Fibroblast of lung (primary cell): Measurements from ENCODE around the gene RASA1. TPM values are rescaled to one million over a fixed set of nuclear protein-coding genes. Genes with fewer than 3 reads are reported as not detected.

Experiments used
- DNase-seq, 2 donors: peaks; one replicate each; pipeline versions ENCODE4 v3.0.0 to v3.0.0-alpha.2; 2010; ENCODE audit warnings: low read depth in 2 of 2
- H2AFZ ChIP-seq: 2 replicates; pipeline ENCODE4 v1.5.1; 2012; ENCODE audit warnings: low read length, control low read depth, inconsistent platforms
- H3K27ac ChIP-seq: 2 replicates; pipeline ENCODE4 v1.5.1; 2011; ENCODE audit warnings: low read length, control low read depth; ENCODE audit not compliant: insufficient read depth
- H3K27me3 ChIP-seq: 2 replicates; pipeline ENCODE4 v1.5.1; 2011; ENCODE audit warnings: mild to moderate bottlenecking, low read length; ENCODE audit not compliant: control insufficient read depth, insufficient read depth
- H3K36me3 ChIP-seq: 2 replicates; pipeline ENCODE4 v1.5.1; 2011; ENCODE audit warnings: low read length; ENCODE audit not compliant: control insufficient read depth, insufficient read depth
- H3K4me1 ChIP-seq: 2 replicates; pipeline ENCODE4 v1.5.1; 2011; ENCODE audit warnings: low read length; ENCODE audit not compliant: control insufficient read depth, insufficient read depth; ENCODE audit errors: extremely low read depth
- H3K4me2 ChIP-seq: 2 replicates; pipeline ENCODE4 v1.5.1; 2011; ENCODE audit warnings: low read length, control low read depth; ENCODE audit not compliant: insufficient read depth; ENCODE audit errors: extremely low read depth
- H3K4me3 ChIP-seq, 4 experiments: fragments of 200-600 bp in 1 of 4; sonication (generic) in 1 of 4; replicated peaks in 1 of 4; 2 replicates each; pipeline ENCODE4 v1.5.1; 2011 to 2016; ENCODE audit warnings: low read length in 4 of 4, low read depth in 3 of 4, mild to moderate bottlenecking in 3 of 4, control low read depth in 2 of 4, inconsistent platforms in 1 of 4, mixed read lengths in 1 of 4; ENCODE audit not compliant: insufficient read depth in 1 of 4; ENCODE audit errors: control extremely low read depth in 1 of 4
- H3K79me2 ChIP-seq: 2 replicates; pipeline ENCODE4 v1.5.1; 2012; ENCODE audit warnings: mild to moderate bottlenecking, low read length, inconsistent platforms; ENCODE audit not compliant: control insufficient read depth, insufficient read depth
- H3K9ac ChIP-seq: 2 replicates; pipeline ENCODE4 v1.5.1; 2011; ENCODE audit warnings: mild to moderate bottlenecking, low read length, control low read depth; ENCODE audit not compliant: insufficient read depth
- H3K9me3 ChIP-seq: 2 replicates; pipeline ENCODE4 v1.5.1; 2012; ENCODE audit warnings: low read depth, low read length; ENCODE audit not compliant: control insufficient read depth, insufficient read depth
- H4K20me1 ChIP-seq: 2 replicates; pipeline ENCODE4 v1.5.1; 2011; ENCODE audit warnings: low read length; ENCODE audit not compliant: control insufficient read depth, insufficient read depth; ENCODE audit errors: extremely low read depth
- EZH2 ChIP-seq: IDR thresholded peaks from 2 replicates; pipeline ENCODE4 v1.5.1; 2012; ENCODE audit warnings: low read length, control low read depth, mild to moderate bottlenecking; ENCODE audit errors: missing control alignments
- polyA plus RNA-seq, 2 donors: library from polyadenylated mRNA; depleted of rRNA in 1 of 2; stranded (reverse) in 1 of 2; unstranded in 1 of 2; fragments of >200 nt; gene quantifications; 2 replicates each; pipeline ENCODE4 v1.2.1, GENCODE V29; 2011 to 2012; ENCODE audit warnings: missing spikeins in 1 of 2
- total RNA-seq: library from RNA; depleted of rRNA; stranded (reverse); fragments of >200 nt; gene quantifications from 2 replicates; pipeline ENCODE4 v1.2.1, GENCODE V29; 2014
- TF ChIP-seq, protein P1 (sequence below), 2 donors: IDR thresholded peaks in 1 of 2; conservative IDR thresholded peaks in 1 of 2; 1 replicate in 1 of 2; 2 replicates in 1 of 2; pipeline ENCODE4 v1.5.1; 2011 to 2012; ENCODE audit warnings: low read length in 2 of 2, control low read depth in 1 of 2, inconsistent platforms in 1 of 2, low read depth in 1 of 2, mild to moderate bottlenecking in 1 of 2

Gene RASA1
- total and polyA plus RNA-seq, 2 donors (not counting 1 experiment from before 2014, with no cell fraction given), result 45.8 to 66.6 TPM

DNA sequence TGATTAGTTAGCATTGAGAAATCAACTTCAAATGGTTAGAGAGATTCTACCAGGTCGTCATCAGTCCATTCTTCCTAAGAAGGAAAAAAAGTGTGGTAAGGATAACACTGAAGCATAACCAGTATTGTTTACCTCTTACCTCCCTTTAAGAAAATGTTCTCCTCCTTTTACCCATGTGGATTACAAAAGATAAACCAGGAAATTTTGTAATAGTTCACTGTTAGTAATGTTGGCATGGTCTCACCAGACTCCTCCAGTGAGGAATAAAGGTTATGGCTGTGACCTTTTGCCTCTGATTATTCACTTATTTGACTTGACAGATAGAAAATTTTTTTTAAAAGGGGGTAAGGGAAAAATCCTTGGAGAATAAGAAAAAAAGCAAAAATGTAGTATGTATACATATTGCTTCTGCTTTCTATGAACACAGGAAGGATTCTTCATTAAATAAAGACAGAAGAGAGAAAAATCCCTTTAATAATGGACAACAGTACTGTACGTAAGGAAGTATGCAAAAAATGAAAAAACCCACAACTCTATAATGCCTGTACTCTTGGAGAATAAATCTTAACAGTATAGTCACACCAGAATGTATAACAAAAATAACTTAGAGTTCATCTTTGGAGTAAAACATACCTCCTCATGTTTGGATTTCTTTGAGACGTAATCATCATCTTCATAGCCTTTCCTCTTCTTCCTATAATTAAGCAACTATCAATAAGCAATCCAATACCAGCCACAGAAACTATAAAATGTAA lies 126.9 kb downstream of the RASA1 start:
- Histone ChIP-seq H3K27me3 (no peaks in the 10 kb centered on the region), H3K9ac (no peak overlapping the region), H2AFZ (no peak overlapping the region), H3K4me2 (no peak overlapping the region), H3K36me3 (peaks cover 5% of the 10 kb centered on the region), H4K20me1 (no peaks in the 10 kb centered on the region), H3K4me3 (no peak overlapping the region), H3K79me2 (peaks cover 15% of the 10 kb centered on the region), H3K4me1 (peaks cover 28% of the 10 kb centered on the region), H3K27ac (peak overlapping the region; percentile 80), H3K9me3 (no peaks in the 10 kb centered on the region)
- peak; percentile 74 to 87 for DNase-seq
- TF ChIP-seq, protein P1, sequence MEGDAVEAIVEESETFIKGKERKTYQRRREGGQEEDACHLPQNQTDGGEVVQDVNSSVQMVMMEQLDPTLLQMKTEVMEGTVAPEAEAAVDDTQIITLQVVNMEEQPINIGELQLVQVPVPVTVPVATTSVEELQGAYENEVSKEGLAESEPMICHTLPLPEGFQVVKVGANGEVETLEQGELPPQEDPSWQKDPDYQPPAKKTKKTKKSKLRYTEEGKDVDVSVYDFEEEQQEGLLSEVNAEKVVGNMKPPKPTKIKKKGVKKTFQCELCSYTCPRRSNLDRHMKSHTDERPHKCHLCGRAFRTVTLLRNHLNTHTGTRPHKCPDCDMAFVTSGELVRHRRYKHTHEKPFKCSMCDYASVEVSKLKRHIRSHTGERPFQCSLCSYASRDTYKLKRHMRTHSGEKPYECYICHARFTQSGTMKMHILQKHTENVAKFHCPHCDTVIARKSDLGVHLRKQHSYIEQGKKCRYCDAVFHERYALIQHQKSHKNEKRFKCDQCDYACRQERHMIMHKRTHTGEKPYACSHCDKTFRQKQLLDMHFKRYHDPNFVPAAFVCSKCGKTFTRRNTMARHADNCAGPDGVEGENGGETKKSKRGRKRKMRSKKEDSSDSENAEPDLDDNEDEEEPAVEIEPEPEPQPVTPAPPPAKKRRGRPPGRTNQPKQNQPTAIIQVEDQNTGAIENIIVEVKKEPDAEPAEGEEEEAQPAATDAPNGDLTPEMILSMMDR (conservative IDR thresholded peaks at IDR 0.05 in 1 of 2, IDR thresholded peaks at IDR 0.05 in 1 of 2; ENCODE audit: low read depth in 1 of 2, low read length in 2 of 2), result no peak
- TF ChIP-seq EZH2, result no peak

DNA sequence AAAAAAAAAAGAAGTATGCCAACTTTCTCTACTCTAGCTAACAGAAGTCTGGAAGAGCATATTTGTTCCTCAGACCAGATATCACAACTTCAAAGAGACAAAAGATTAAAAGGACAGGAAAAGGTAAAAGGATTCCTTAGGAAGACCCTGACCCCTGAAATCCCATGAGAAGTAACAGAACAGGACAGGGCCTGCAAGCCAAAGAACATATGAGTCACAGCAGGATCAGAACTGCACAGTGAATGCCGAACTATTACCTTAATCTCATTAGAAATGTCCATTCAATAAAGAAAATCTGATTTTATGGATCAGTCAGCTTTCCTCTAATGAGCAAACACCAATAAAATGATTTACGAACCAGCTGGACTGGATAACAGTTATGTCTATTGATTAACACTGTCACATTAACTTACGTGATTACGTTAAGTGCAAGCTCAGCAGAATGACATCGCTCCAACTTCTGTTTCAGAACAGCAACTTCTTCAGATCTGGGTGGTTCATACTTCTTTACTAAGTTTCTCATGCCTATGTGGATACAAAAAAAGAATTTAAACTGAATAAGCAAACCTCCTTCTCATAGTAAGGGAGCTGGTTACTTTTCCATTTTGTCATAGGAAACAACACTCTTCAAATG lies 131.4 kb downstream of the RASA1 start:
- Histone ChIP-seq H3K79me2 (peaks cover 12% of the 10 kb centered on the region), H4K20me1 (no peaks in the 10 kb centered on the region), H2AFZ (no peak overlapping the region), H3K4me1 (peaks cover 11% of the 10 kb centered on the region), H3K4me2 (no peak overlapping the region), H3K9me3 (no peaks in the 10 kb centered on the region), H3K27ac (no peak overlapping the region), H3K4me3 (no peak overlapping the region), H3K27me3 (no peaks in the 10 kb centered on the region), H3K9ac (no peak overlapping the region), H3K36me3 (peaks cover 8% of the 10 kb centered on the region)
- no peak for TF ChIP-seq EZH2
- TF ChIP-seq, protein P1 (conservative IDR thresholded peaks at IDR 0.05 in 1 of 2, IDR thresholded peaks at IDR 0.05 in 1 of 2; ENCODE audit: low read depth in 1 of 2, low read length in 2 of 2), result no peak
- peak in 1 of 2 donors; percentile 23 for DNase-seq

DNA sequence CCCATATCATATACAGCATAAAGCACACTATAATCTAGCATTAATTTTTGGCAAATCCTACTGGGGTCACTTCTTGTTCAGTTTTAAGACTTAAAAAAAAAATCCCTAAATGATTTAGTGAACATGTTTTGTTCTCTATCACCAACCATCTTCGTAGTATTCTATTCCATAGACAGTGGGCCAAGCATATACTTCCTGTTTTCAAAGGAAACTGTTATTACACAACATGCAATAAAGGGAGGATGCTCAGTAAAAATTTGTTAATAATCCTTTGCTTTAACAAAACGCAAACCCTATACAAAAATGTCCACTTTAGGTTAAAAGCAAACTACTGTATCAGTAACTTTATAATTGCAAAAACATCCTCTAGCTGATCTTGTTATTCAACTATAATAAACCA lies 132.0 kb downstream of the RASA1 start:
- TF ChIP-seq, protein P1 (conservative IDR thresholded peaks at IDR 0.05 in 1 of 2, IDR thresholded peaks at IDR 0.05 in 1 of 2; ENCODE audit: low read depth in 1 of 2, low read length in 2 of 2), result no peak
- no peak for TF ChIP-seq EZH2

More for the DNA sequence above, 132.0 kb downstream of the RASA1 start:
- Histone ChIP-seq H3K79me2 (peaks cover 13% of the 10 kb centered on the region), H3K9ac (no peak overlapping the region), H3K27me3 (no peaks in the 10 kb centered on the region), H2AFZ (no peak overlapping the region), H4K20me1 (no peaks in the 10 kb centered on the region), H3K4me1 (peaks cover 7% of the 10 kb centered on the region), H3K4me2 (no peak overlapping the region), H3K27ac (no peak overlapping the region), H3K9me3 (no peaks in the 10 kb centered on the region), H3K36me3 (peaks cover 8% of the 10 kb centered on the region), H3K4me3 (no peak overlapping the region)
- DNase-seq, result no peak
